Measurements from ENCODE around the gene TMEM272. TPM values are rescaled to one million over a fixed set of nuclear protein-coding genes. Genes with fewer than 3 reads are reported as not detected.

TMEM272 gene
- total and polyA plus RNA-seq, 2 experiments from 2014 or later: 0.11 to 0.76 TPM

GRCh38 chr13:51848674-51849073 lies 3.7 kb upstream of the TMEM272 start:
- H3K4me3 ChIP-seq: no peak overlapping the region
- DNase-seq (ENCODE audit: low spot score) (no peak), ATAC-seq (no peak)
- no peak for TF ChIP-seq ETS1 (IDR thresholded peaks at IDR 0.05)
- no peak for TF ChIP-seq EZH2phosphoT487 (IDR thresholded peaks at IDR 0.05; ENCODE audit: unreplicated experiment)
- no peak for TF ChIP-seq JUNB (IDR thresholded peaks at IDR 0.05; ENCODE audit: unreplicated experiment)
- no peak for TF ChIP-seq ZNF462 (CRISPR knock-in tag; IDR thresholded peaks at IDR 0.05)
- TF ChIP-seq POLR2AphosphoS5 (IDR thresholded peaks at IDR 0.05; ENCODE audit: low read depth): no peak
- TF ChIP-seq CREB1 (CRISPR knock-in tag; IDR thresholded peaks at IDR 0.05; ENCODE audit: low read depth): no peak
- peaks cover 6% of the 10 kb centered on the region; the same call in 1 of the 2 replicates for H3K9me2 ChIP-seq (ENCODE audit: insufficient read depth)
- no peak overlapping the region for H3K4me2 ChIP-seq
- Mint-ChIP-seq H3K4me1 (peaks cover 11% of the 10 kb centered on the region; the same call in 2 of the 3 replicates), H3K9me3 (peaks cover 9% of the 10 kb centered on the region), H3K36me3 (ENCODE audit: low read depth) (peaks cover 3% of the 10 kb centered on the region; the same call in 1 of the 3 replicates), H3K27me3 (ENCODE audit: insufficient read depth, low read depth, poor library complexity) (peaks cover 14% of the 10 kb centered on the region), H3K27ac (no peak overlapping the region), H3K4me3 (no peak overlapping the region)
- no peaks in the 10 kb centered on the region for H3K27me3 ChIP-seq (ENCODE audit: insufficient read depth)
- H3F3A ChIP-seq (replicated peaks; ENCODE audit: low read depth): no peaks in the 10 kb centered on the region
- no peaks in the 10 kb centered on the region for H3K79me2 ChIP-seq (replicated peaks; ENCODE audit: insufficient read depth)
- no peak overlapping the region for H2AFZ ChIP-seq
- no peaks in the 10 kb centered on the region for H4K20me1 ChIP-seq (replicated peaks; ENCODE audit: insufficient read depth)
- H3K4me1 ChIP-seq (ENCODE audit: insufficient read depth): no peaks in the 10 kb centered on the region
- H3K36me3 ChIP-seq (ENCODE audit: insufficient read depth): no peaks in the 10 kb centered on the region
- H3K27ac ChIP-seq (ENCODE audit: low read depth): no peak overlapping the region

Measured in GM23338 (cell line).